Measurements from ENCODE around the gene ZSCAN10.

ZSCAN10 gene

GRCh38 chr16:3127745-3128144, 28.7 kb upstream of the ZSCAN10 start:
- ChIA-PET CTCF (interaction anchor here (1.3 to 14.2 kb wide), 12 partner anchors 8 to 105 kb away, joined by 3 to 246 read pairs (median 56); partner anchors contain the start of genes HCFC1R1, IL32, THOC6 and ZNF205), POLR2A (no interaction called here)
- no peak for DNase-seq (ENCODE audit: extremely low spot score)
- TF ChIP-seq, protein P1, sequence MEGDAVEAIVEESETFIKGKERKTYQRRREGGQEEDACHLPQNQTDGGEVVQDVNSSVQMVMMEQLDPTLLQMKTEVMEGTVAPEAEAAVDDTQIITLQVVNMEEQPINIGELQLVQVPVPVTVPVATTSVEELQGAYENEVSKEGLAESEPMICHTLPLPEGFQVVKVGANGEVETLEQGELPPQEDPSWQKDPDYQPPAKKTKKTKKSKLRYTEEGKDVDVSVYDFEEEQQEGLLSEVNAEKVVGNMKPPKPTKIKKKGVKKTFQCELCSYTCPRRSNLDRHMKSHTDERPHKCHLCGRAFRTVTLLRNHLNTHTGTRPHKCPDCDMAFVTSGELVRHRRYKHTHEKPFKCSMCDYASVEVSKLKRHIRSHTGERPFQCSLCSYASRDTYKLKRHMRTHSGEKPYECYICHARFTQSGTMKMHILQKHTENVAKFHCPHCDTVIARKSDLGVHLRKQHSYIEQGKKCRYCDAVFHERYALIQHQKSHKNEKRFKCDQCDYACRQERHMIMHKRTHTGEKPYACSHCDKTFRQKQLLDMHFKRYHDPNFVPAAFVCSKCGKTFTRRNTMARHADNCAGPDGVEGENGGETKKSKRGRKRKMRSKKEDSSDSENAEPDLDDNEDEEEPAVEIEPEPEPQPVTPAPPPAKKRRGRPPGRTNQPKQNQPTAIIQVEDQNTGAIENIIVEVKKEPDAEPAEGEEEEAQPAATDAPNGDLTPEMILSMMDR (IDR thresholded peaks at IDR 0.05; ENCODE audit: control extremely low read depth, extremely low read depth, low read depth, missing control alignments) = no peak

DNA sequence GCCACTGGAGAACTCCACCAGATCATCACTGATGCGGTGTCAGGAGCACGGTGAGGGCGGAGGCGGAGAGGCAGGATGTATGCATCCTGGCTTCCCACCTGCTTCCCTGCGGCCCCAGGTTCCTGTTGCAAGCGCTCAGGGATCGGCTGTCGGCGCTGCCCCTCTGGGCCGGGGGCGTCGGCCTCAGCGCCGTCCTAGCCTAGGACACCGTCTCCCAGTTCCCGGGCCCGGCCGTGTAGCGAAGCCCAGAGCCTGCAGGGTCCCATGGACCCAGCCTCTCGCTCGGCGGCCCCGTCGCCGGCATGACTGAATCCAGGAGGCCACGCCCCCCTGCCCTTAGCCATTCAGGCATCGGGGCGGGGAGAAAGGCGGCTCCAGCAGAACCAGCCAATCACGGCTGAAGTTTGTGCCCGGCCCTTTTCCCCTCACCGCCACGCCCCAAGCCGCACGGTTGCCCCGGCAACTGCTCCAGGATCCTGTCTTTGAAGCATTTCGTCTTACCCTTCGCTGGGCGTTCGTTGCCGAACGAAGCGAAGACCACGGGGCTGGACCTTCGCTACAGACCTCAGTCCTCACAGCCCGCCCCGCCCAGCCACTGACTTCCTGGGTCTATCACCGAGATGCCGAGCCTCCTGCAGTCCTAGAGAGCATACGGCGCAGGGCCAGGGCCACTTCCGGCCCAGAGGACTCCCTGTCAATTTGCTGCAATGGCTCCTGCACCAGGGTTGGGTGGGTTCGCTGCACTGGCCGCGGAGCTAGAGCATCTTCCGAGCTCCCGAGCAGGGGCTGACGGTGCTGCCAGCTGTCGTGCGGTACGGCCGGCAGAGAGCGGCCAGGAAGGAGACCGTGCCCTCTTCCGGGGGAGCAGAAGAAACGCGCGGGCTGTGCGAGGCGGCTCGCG, 25.1 kb upstream of the ZSCAN10 start:
- TF ChIP-seq, protein P1 (IDR thresholded peaks at IDR 0.05; ENCODE audit: control extremely low read depth, extremely low read depth, low read depth, missing control alignments) = peak; percentile 20
- ChIA-PET POLR2A (no interaction called here), CTCF (interaction anchor here (0.8 to 14.2 kb wide), 8 partner anchors 10 to 94 kb away, joined by 3 to 246 read pairs (median 8); partner anchors contain the start of genes ZNF213 and ZSCAN10)
- DNase-seq (ENCODE audit: extremely low spot score) = peak; percentile 97

DNA sequence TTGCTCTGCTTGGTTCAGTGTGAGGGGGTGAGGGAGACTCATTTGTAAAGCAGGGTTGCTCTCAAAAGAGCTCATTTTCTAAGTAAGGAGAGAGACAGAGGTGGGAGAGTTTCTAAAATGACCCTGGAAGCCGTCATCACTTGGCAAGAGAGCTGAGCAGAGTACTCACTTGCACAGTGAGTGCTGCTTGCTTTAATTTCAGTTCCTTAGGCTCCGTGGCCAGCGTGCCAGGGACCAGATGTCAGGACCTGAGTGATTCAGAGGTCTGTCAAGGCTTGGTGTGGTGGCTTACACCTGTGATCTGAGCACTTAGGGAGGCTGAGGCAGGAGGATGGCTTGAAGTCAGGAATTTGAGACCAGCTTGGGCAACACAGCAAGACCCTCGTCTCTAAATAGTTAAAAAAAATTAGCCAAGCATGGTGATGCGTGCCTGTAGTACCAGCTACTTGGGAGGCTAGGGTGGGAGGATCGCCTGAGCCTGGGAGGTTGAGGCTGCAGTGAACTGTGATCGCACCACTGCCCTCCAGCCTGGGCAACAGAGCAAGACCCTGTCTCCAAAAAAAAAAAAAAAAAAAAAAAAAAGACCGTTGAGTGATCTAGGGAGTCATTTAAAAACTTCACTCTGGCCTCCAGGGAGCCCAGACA, 24.0 kb upstream of the ZSCAN10 start:
- ChIA-PET CTCF (interaction anchor here (0.7 to 6.9 kb wide), 15 partner anchors 7 to 94 kb away, joined by 3 to 70 read pairs (median 4); partner anchors contain the start of genes ZNF205 and ZNF213), POLR2A (no interaction called here)
- no peak for DNase-seq (ENCODE audit: extremely low spot score)
- TF ChIP-seq, protein P1 (IDR thresholded peaks at IDR 0.05; ENCODE audit: control extremely low read depth, extremely low read depth, low read depth, missing control alignments) = no peak

GRCh38 chr16:3121851-3122467, 22.9 kb upstream of the ZSCAN10 start:
- TF ChIP-seq, protein P1 (IDR thresholded peaks at IDR 0.05; ENCODE audit: control extremely low read depth, extremely low read depth, low read depth, missing control alignments) = no peak
- DNase-seq (ENCODE audit: extremely low spot score) = no peak
- POLR2A ChIA-PET = no interaction called here
- CTCF ChIA-PET = interaction anchor here (0.8 to 6.9 kb wide), 9 partner anchors 8 to 93 kb away, joined by 3 to 70 read pairs (median 5); partner anchors contain the start of gene ZNF205

GRCh38 chr16:3120435-3120834, 21.3 kb upstream of the ZSCAN10 start:
- ChIA-PET CTCF (interaction anchor here (1.2 to 6.9 kb wide), 4 partner anchors 8 to 29 kb away, joined by 3 to 70 read pairs (median 6); partner anchors contain the start of genes ZNF205 and ZNF213), POLR2A (no interaction called here)
- TF ChIP-seq, protein P1 (IDR thresholded peaks at IDR 0.05; ENCODE audit: control extremely low read depth, extremely low read depth, low read depth, missing control alignments) = no peak
- DNase-seq (ENCODE audit: extremely low spot score) = no peak

Data from GM10248 (cell line).